Mammary epithelial cell (primary cell): ENCODE data around the gene TRDMT1.

ENCODE experiments used
- EZH2 ChIP-seq: IDR thresholded peaks from 2 replicates; pipeline ENCODE4 v1.6.1; 2012; ENCODE audit warnings: low read length, inconsistent platforms, borderline replicate concordance
- TF ChIP-seq, protein P1 (sequence below), 2 donors: IDR thresholded peaks in 1 of 2; conservative IDR thresholded peaks in 1 of 2; 2 replicates each; pipeline ENCODE4 v1.5.1; 2011 to 2012; ENCODE audit warnings: inconsistent platforms in 2 of 2, low read length in 2 of 2, mild to moderate bottlenecking in 2 of 2, control low read depth in 1 of 2, low read depth in 1 of 2; ENCODE audit not compliant: insufficient read depth in 1 of 2; ENCODE audit errors: extremely low read depth in 1 of 2

DNA sequence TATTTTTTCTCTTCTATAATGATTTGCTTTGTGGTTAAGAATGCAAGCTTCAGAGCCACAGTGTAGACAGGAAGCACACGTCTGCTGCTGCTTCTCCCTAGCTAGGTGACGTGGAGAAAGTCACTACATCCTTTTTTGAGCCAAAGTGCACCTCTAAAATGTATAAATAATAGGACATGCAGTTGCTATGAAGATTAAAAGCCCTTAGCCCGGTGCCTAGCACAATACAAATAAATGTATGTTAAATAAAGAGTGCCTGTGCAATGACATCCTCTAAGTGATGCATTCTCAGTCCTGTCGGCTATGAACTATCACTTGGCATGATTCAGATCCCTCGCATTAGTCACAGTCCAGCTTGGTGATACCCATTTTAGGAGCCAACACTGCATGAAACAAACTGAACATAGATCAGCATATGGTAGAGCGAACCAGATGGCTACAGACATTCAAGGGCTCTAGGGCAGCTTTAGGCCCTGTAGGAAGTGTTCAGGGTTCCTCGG lies 4.8 kb upstream of the TRDMT1 start:
- TF ChIP-seq, protein P1, sequence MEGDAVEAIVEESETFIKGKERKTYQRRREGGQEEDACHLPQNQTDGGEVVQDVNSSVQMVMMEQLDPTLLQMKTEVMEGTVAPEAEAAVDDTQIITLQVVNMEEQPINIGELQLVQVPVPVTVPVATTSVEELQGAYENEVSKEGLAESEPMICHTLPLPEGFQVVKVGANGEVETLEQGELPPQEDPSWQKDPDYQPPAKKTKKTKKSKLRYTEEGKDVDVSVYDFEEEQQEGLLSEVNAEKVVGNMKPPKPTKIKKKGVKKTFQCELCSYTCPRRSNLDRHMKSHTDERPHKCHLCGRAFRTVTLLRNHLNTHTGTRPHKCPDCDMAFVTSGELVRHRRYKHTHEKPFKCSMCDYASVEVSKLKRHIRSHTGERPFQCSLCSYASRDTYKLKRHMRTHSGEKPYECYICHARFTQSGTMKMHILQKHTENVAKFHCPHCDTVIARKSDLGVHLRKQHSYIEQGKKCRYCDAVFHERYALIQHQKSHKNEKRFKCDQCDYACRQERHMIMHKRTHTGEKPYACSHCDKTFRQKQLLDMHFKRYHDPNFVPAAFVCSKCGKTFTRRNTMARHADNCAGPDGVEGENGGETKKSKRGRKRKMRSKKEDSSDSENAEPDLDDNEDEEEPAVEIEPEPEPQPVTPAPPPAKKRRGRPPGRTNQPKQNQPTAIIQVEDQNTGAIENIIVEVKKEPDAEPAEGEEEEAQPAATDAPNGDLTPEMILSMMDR (conservative IDR thresholded peaks at IDR 0.05 in 1 of 2, IDR thresholded peaks at IDR 0.05 in 1 of 2; ENCODE audit: extremely low read depth in 1 of 2, insufficient read depth in 1 of 2, low read depth in 1 of 2, low read length in 2 of 2) = no peak
- no peak for TF ChIP-seq EZH2
